Endothelial cell of umbilical vein (primary cell): Measurements from ENCODE around the gene ENKUR.

ENCODE experiments used
- CTCF ChIP-seq, 2 donors: IDR thresholded peaks; 1 replicate in 1 of 2; 2 replicates in 1 of 2; pipeline ENCODE4 v1.5.1; 2011; ENCODE audit warnings: low read length in 2 of 2, mild to moderate bottlenecking in 2 of 2, moderate library complexity in 2 of 2, control low read depth in 1 of 2, inconsistent platforms in 1 of 2, low read depth in 1 of 2; ENCODE audit not compliant: insufficient read depth in 1 of 2; ENCODE audit errors: extremely low read depth in 1 of 2
- EZH2 ChIP-seq: IDR thresholded peaks from 2 replicates; pipeline ENCODE4 v1.6.1; 2012; ENCODE audit warnings: borderline replicate concordance, low read depth, mild to moderate bottlenecking, moderate library complexity, low read length, inconsistent platforms; ENCODE audit not compliant: severe bottlenecking
- GATA2 ChIP-seq: IDR thresholded peaks from 2 replicates; pipeline ENCODE4 v1.7.0; 2011; ENCODE audit warnings: low read depth, mild to moderate bottlenecking, moderate library complexity, mixed read lengths, low read length; ENCODE audit not compliant: insufficient read length, insufficient read depth
- MAX ChIP-seq: IDR thresholded peaks from 2 replicates; pipeline ENCODE4 v1.6.1; 2011; ENCODE audit not compliant: insufficient read depth, insufficient read length

- TF ChIP-seq CTCF (IDR thresholded peaks at IDR 0.05; ENCODE audit: extremely low read depth in 1 of 2, insufficient read depth in 1 of 2, low read depth in 1 of 2, low read length in 2 of 2): no peak
- TF ChIP-seq GATA2: no peak
- no peak for TF ChIP-seq EZH2
- TF ChIP-seq MAX: no peak
Measured at GRCh38 chr10:24998044-24998443, 17.9 kb downstream of the ENKUR start.
